WTC11 (cell line): ENCODE measurements around the gene GPS2. TPM values are rescaled to one million over a fixed set of nuclear protein-coding genes. Genes with fewer than 3 reads are reported as not detected.
A peak's percentile ranks its signal among the peaks of the same experiment; 100 is the strongest.

Experiments
- CBFB ChIP-seq: sonication (generic); formaldehyde crosslinking; IDR thresholded peaks from 2 replicates; pipeline ENCODE4 v1.8.1; 2022; ENCODE audit warnings: mild to moderate bottlenecking, low read depth, missing genetic modification reagents
- CREB1 ChIP-seq: sonication (generic); formaldehyde crosslinking; IDR thresholded peaks from 2 replicates; pipeline ENCODE4 v1.8.0; 2023; ENCODE audit warnings: mild to moderate bottlenecking, missing genetic modification reagents
- CREM ChIP-seq: sonication (generic); formaldehyde crosslinking; IDR thresholded peaks from 2 replicates; pipeline ENCODE4 v1.8.1; 2022; ENCODE audit warnings: mild to moderate bottlenecking, missing genetic modification reagents, moderate library complexity
- ELF4 ChIP-seq: sonication (generic); formaldehyde crosslinking; IDR thresholded peaks from 2 replicates; pipeline ENCODE4 v1.8.1; 2022; ENCODE audit warnings: low read depth, mild to moderate bottlenecking, moderate library complexity, missing genetic modification reagents
- GRHL2 ChIP-seq: fragments of 250-450 bp; sonication (Bioruptor Pico); IDR thresholded peaks from 2 replicates; pipeline ENCODE4 v1.8.0; 2022; ENCODE audit warnings: mild to moderate bottlenecking, moderate library complexity; ENCODE audit not compliant: insufficient replicate concordance, severe bottlenecking
- JAZF1 ChIP-seq: fragments of 250-450 bp; sonication (Bioruptor Pico); IDR thresholded peaks from 2 replicates; pipeline ENCODE4 v1.9.0; 2021; ENCODE audit warnings: moderate library complexity, mild to moderate bottlenecking, inconsistent platforms
- JUN ChIP-seq: sonication (generic); formaldehyde crosslinking; IDR thresholded peaks from 2 replicates; pipeline ENCODE4 v1.8.0; 2023; ENCODE audit warnings: mild to moderate bottlenecking, missing genetic modification reagents
- NFATC4 ChIP-seq: fragments of 250-450 bp; sonication (Bioruptor Pico); IDR thresholded peaks from 2 replicates; pipeline ENCODE4 v1.9.0; 2021; ENCODE audit warnings: mild to moderate bottlenecking
- OVOL2 ChIP-seq: fragments of 250-450 bp; sonication (Bioruptor Pico); IDR thresholded peaks from 2 replicates; pipeline ENCODE4 v1.9.0; 2021; ENCODE audit warnings: mild to moderate bottlenecking, borderline replicate concordance
- SMAD4 ChIP-seq: sonication (generic); formaldehyde crosslinking; IDR thresholded peaks from 2 replicates; pipeline ENCODE4 v1.8.0; 2022; ENCODE audit warnings: mild to moderate bottlenecking, missing genetic modification reagents
- SP1 ChIP-seq: sonication (generic); formaldehyde crosslinking; conservative IDR thresholded peaks from 2 replicates; pipeline ENCODE4 v1.8.1; 2022; ENCODE audit warnings: missing genetic modification reagents
- TP53 ChIP-seq: sonication (generic); formaldehyde crosslinking; IDR thresholded peaks from 2 replicates; pipeline ENCODE4 v1.8.1; 2023; ENCODE audit warnings: mild to moderate bottlenecking, missing genetic modification reagents
- ZNF121 ChIP-seq: sonication (generic); formaldehyde crosslinking; IDR thresholded peaks from 2 replicates; pipeline ENCODE4 v1.8.0; 2023; ENCODE audit warnings: missing genetic modification reagents
- ZNF232 ChIP-seq: sonication (generic); formaldehyde crosslinking; IDR thresholded peaks from 2 replicates; pipeline ENCODE4 v1.8.0; 2022; ENCODE audit warnings: mild to moderate bottlenecking, missing genetic modification reagents
- total RNA-seq: library from RNA; stranded (reverse); gene quantifications from 3 replicates; pipeline ENCODE4 v1.2.3, GENCODE V29; 2021
- TF ChIP-seq, protein P1 (sequence below): fragments of 200-600 bp; IDR thresholded peaks from 2 replicates; pipeline ENCODE4 v1.8.0; 2022; ENCODE audit warnings: antibody characterized with exemption
- TF ChIP-seq, protein P2 (sequence below): sonication (generic); formaldehyde crosslinking; IDR thresholded peaks from 2 replicates; pipeline ENCODE4 v1.8.1; 2023; ENCODE audit warnings: mild to moderate bottlenecking, moderate library complexity, missing genetic modification reagents
- TF ChIP-seq, protein P3 (sequence below): sonication (generic); formaldehyde crosslinking; IDR thresholded peaks from 2 replicates; pipeline ENCODE4 v1.8.1; 2022; ENCODE audit warnings: mild to moderate bottlenecking, moderate library complexity, missing genetic modification reagents
- TF ChIP-seq, protein P4 (sequence below): sonication (generic); formaldehyde crosslinking; IDR thresholded peaks from 2 replicates; pipeline ENCODE4 v1.8.0; 2022; ENCODE audit warnings: mild to moderate bottlenecking, missing genetic modification reagents
- TF ChIP-seq, protein P5 (sequence below): sonication (generic); formaldehyde crosslinking; IDR thresholded peaks from 2 replicates; pipeline ENCODE4 v1.8.1; 2022; ENCODE audit warnings: low read depth, mild to moderate bottlenecking, moderate library complexity, missing genetic modification reagents, borderline replicate concordance
- TF ChIP-seq, protein P6 (sequence below): fragments of 250-450 bp; sonication (Bioruptor Pico); IDR thresholded peaks from 2 replicates; pipeline ENCODE4 v1.9.0; 2021; ENCODE audit warnings: moderate library complexity, mild to moderate bottlenecking, inconsistent platforms, borderline replicate concordance
- TF ChIP-seq, protein P7 (sequence below): fragments of 250-450 bp; sonication (Bioruptor Pico); conservative IDR thresholded peaks from 2 replicates; pipeline ENCODE4 v1.9.0; 2021; ENCODE audit warnings: mild to moderate bottlenecking
- TF ChIP-seq, protein P8 (sequence below): fragments of 250-450 bp; sonication (Bioruptor Pico); IDR thresholded peaks from 2 replicates; pipeline ENCODE4 v1.8.0; 2021; ENCODE audit warnings: mild to moderate bottlenecking
- TF ChIP-seq, protein P9 (sequence below): sonication (generic); formaldehyde crosslinking; IDR thresholded peaks from 2 replicates; pipeline ENCODE4 v1.8.0; 2022; ENCODE audit warnings: mild to moderate bottlenecking, missing genetic modification reagents
- TF ChIP-seq, protein P10 (sequence below): sonication (generic); formaldehyde crosslinking; IDR thresholded peaks from 2 replicates; pipeline ENCODE4 v1.8.0; 2023; ENCODE audit warnings: mild to moderate bottlenecking, missing genetic modification reagents

Gene GPS2
- total RNA-seq, 1 experiment from 2014 or later = 55.9 TPM

DNA sequence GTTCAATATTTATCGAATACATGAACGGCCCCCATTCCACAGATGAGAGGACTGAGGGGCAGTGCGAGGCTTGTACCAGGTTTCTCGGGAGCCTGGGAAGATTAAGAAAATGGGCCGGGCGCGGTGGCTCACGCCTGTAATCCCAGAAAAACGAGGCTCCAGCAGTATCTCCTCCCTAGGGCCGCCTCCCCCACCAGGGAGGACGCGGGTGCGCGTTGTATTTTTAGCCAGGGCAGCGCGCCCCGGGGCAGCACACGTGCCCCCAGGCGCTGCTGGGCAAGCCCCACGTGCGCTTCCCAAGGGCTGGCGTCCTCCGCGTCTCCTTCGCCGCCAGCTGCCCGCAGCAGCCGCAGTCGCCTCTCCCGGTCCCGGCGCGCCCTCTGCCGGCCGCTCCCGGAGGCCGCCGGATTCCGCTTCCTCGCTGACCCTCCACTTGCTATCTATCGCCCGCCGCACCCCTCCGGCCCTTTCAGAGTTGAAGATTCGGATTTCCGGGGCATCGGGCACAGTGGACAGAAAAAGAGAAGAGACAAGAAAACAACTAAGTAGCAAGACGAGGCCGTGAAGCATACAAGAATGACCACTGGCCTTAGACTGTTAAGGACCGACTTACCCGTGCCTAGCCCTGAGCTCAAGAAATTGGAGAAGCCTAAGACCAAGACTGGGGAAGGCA, 18.8 kb downstream of the GPS2 start (continued):
- TF ChIP-seq, protein P1, sequence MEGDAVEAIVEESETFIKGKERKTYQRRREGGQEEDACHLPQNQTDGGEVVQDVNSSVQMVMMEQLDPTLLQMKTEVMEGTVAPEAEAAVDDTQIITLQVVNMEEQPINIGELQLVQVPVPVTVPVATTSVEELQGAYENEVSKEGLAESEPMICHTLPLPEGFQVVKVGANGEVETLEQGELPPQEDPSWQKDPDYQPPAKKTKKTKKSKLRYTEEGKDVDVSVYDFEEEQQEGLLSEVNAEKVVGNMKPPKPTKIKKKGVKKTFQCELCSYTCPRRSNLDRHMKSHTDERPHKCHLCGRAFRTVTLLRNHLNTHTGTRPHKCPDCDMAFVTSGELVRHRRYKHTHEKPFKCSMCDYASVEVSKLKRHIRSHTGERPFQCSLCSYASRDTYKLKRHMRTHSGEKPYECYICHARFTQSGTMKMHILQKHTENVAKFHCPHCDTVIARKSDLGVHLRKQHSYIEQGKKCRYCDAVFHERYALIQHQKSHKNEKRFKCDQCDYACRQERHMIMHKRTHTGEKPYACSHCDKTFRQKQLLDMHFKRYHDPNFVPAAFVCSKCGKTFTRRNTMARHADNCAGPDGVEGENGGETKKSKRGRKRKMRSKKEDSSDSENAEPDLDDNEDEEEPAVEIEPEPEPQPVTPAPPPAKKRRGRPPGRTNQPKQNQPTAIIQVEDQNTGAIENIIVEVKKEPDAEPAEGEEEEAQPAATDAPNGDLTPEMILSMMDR = peak; percentile 90; the same call in 1 of the 2 replicates
- TF ChIP-seq, protein P2, sequence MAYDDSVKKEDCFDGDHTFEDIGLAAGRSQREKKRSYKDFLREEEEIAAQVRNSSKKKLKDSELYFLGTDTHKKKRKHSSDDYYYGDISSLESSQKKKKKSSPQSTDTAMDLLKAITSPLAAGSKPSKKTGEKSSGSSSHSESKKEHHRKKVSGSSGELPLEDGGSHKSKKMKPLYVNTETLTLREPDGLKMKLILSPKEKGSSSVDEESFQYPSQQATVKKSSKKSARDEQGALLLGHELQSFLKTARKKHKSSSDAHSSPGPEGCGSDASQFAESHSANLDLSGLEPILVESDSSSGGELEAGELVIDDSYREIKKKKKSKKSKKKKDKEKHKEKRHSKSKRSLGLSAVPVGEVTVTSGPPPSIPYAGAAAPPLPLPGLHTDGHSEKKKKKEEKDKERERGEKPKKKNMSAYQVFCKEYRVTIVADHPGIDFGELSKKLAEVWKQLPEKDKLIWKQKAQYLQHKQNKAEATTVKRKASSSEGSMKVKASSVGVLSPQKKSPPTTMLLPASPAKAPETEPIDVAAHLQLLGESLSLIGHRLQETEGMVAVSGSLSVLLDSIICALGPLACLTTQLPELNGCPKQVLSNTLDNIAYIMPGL (CRISPR knock-in tag) = peak; percentile 92
- TF ChIP-seq JUN (CRISPR knock-in tag) = no peak
- TF ChIP-seq TP53 (CRISPR knock-in tag) = peak; percentile 86; the same call in 1 of the 2 replicates
- TF ChIP-seq, protein P3, sequence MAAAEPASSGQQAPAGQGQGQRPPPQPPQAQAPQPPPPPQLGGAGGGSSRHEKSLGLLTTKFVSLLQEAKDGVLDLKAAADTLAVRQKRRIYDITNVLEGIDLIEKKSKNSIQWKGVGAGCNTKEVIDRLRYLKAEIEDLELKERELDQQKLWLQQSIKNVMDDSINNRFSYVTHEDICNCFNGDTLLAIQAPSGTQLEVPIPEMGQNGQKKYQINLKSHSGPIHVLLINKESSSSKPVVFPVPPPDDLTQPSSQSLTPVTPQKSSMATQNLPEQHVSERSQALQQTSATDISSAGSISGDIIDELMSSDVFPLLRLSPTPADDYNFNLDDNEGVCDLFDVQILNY (CRISPR knock-in tag) = 0 out of 2 replicates have a peak, but pooled peaks have one; percentile 61
- no peak for TF ChIP-seq JAZF1 (CRISPR knock-in tag)
- TF ChIP-seq CBFB (CRISPR knock-in tag) = no peak
- TF ChIP-seq ELF4 (CRISPR knock-in tag) = no peak
- no peak for TF ChIP-seq GRHL2
- 0 out of 2 replicates have a peak, but pooled peaks have one; percentile 59 for TF ChIP-seq CREM (CRISPR knock-in tag)
- TF ChIP-seq, protein P4, sequence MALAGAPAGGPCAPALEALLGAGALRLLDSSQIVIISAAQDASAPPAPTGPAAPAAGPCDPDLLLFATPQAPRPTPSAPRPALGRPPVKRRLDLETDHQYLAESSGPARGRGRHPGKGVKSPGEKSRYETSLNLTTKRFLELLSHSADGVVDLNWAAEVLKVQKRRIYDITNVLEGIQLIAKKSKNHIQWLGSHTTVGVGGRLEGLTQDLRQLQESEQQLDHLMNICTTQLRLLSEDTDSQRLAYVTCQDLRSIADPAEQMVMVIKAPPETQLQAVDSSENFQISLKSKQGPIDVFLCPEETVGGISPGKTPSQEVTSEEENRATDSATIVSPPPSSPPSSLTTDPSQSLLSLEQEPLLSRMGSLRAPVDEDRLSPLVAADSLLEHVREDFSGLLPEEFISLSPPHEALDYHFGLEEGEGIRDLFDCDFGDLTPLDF = peak; percentile 71; the same call in 1 of the 2 replicates
- TF ChIP-seq ZNF232 = peak; percentile 95
- TF ChIP-seq, protein P5, sequence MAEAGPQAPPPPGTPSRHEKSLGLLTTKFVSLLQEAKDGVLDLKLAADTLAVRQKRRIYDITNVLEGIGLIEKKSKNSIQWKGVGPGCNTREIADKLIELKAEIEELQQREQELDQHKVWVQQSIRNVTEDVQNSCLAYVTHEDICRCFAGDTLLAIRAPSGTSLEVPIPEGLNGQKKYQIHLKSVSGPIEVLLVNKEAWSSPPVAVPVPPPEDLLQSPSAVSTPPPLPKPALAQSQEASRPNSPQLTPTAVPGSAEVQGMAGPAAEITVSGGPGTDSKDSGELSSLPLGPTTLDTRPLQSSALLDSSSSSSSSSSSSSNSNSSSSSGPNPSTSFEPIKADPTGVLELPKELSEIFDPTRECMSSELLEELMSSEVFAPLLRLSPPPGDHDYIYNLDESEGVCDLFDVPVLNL (CRISPR knock-in tag) = no peak
- TF ChIP-seq, protein P6, sequence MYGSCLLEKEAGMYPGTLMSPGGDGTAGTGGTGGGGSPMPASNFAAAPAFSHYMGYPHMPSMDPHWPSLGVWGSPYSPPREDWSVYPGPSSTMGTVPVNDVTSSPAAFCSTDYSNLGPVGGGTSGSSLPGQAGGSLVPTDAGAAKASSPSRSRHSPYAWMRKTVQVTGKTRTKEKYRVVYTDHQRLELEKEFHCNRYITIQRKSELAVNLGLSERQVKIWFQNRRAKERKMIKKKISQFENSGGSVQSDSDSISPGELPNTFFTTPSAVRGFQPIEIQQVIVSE (CRISPR knock-in tag) = no peak
- TF ChIP-seq NFATC4 (CRISPR knock-in tag) = no peak
- TF ChIP-seq, protein P7, sequence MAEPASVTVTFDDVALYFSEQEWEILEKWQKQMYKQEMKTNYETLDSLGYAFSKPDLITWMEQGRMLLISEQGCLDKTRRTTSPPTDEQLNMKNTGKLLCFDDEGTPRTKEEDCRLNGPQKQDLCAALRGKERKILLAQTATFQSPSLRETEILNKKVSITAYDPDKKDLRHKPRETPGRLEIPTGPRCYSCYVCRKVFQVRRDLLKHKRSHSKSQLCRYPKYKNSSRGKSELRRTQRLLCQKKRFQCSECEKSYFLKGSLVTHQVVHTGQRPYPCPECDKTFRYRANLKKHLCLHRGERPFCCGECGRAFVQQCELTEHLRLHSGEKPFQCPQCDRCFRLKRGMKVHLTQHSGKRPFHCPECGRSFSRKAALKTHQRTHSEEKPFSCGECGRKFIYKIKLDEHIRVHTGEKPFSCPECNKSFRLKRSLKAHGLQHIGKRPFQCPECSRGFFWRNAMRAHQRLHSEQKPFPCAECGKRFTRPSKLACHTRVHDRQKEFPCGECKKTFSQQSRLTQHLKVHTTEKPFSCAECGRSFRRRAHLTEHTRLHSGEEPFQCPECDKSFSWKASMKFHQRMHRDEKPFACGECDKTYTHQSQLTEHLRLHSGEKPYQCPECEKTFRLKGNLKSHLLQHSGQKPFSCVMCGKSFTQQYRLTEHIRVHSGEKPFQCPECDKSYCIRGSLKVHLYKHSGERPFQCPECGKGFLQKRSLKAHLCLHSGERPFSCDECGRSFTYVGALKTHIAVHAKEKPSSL (CRISPR knock-in tag) = no peak
- TF ChIP-seq SP1 = peak; percentile 69
- TF ChIP-seq, protein P8, sequence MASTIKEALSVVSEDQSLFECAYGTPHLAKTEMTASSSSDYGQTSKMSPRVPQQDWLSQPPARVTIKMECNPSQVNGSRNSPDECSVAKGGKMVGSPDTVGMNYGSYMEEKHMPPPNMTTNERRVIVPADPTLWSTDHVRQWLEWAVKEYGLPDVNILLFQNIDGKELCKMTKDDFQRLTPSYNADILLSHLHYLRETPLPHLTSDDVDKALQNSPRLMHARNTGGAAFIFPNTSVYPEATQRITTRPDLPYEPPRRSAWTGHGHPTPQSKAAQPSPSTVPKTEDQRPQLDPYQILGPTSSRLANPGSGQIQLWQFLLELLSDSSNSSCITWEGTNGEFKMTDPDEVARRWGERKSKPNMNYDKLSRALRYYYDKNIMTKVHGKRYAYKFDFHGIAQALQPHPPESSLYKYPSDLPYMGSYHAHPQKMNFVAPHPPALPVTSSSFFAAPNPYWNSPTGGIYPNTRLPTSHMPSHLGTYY (CRISPR knock-in tag) = no peak
- TF ChIP-seq ZNF121 (CRISPR knock-in tag) = 0 out of 2 replicates have a peak, but pooled peaks have one; percentile 20
- 0 out of 2 replicates have a peak, but pooled peaks have one; percentile 34 for TF ChIP-seq SMAD4 (CRISPR knock-in tag)
- no peak for TF ChIP-seq CREB1 (CRISPR knock-in tag)
- TF ChIP-seq OVOL2 (CRISPR knock-in tag) = no peak
- TF ChIP-seq, protein P9, sequence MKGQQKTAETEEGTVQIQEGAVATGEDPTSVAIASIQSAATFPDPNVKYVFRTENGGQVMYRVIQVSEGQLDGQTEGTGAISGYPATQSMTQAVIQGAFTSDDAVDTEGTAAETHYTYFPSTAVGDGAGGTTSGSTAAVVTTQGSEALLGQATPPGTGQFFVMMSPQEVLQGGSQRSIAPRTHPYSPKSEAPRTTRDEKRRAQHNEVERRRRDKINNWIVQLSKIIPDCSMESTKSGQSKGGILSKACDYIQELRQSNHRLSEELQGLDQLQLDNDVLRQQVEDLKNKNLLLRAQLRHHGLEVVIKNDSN (CRISPR knock-in tag) = peak; percentile 84
- TF ChIP-seq, protein P10, sequence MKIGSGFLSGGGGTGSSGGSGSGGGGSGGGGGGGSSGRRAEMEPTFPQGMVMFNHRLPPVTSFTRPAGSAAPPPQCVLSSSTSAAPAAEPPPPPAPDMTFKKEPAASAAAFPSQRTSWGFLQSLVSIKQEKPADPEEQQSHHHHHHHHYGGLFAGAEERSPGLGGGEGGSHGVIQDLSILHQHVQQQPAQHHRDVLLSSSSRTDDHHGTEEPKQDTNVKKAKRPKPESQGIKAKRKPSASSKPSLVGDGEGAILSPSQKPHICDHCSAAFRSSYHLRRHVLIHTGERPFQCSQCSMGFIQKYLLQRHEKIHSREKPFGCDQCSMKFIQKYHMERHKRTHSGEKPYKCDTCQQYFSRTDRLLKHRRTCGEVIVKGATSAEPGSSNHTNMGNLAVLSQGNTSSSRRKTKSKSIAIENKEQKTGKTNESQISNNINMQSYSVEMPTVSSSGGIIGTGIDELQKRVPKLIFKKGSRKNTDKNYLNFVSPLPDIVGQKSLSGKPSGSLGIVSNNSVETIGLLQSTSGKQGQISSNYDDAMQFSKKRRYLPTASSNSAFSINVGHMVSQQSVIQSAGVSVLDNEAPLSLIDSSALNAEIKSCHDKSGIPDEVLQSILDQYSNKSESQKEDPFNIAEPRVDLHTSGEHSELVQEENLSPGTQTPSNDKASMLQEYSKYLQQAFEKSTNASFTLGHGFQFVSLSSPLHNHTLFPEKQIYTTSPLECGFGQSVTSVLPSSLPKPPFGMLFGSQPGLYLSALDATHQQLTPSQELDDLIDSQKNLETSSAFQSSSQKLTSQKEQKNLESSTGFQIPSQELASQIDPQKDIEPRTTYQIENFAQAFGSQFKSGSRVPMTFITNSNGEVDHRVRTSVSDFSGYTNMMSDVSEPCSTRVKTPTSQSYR = peak; percentile 84; the same call in 1 of the 2 replicates
